GM12878 (cell line): ENCODE results near the gene GRK2. TPM values are rescaled to one million over a fixed set of nuclear protein-coding genes. Genes with fewer than 3 reads are reported as not detected.

Source experiments
- ATAC-seq: fragments of 200-7000 bp; cut with Tn5 transposase; 3 replicates; pipeline ENCODE4 v1.9.1; 2020; ENCODE audit warnings: mild to moderate bottlenecking, moderate library complexity
- BruUV-seq: library from RNA; stranded (reverse); fragments of 400-500 nt; replicated peaks from 2 replicates; lab custom pipeline; 2021; lab: Mats Ljungman, UMichigan
- CTCF ChIA-PET: fragments of 300-600 bp; sonication (Branson Sonifier 250); formaldehyde crosslinking; extraction: SDS; loops from one replicate; lab custom pipeline; 2021; ENCODE audit warnings: inconsistent platforms; lab: Yijun Ruan, JAX
- POLR2A ChIA-PET: fragments of 350-600 bp; formaldehyde crosslinking; extraction: SDS; loops from one replicate; lab custom pipeline; 2021; ENCODE audit warnings: inconsistent platforms; lab: Charles Lee
- RAD21 ChIA-PET: fragments of 300-600 bp; sonication (Branson Sonifier 250); formaldehyde crosslinking; loops from one replicate; lab custom pipeline; 2023; ENCODE audit warnings: antibody characterized with exemption; ENCODE audit not compliant: unreplicated experiment; lab: Charles Lee
- SMC1A ChIA-PET: fragments of 300-600 bp; sonication (Branson Sonifier 250); formaldehyde crosslinking; loops from one replicate; lab custom pipeline; 2023; ENCODE audit not compliant: unreplicated experiment, uncharacterized antibody; lab: Charles Lee
- DNase-seq: peaks from one replicate; pipeline ENCODE4 v3.0.0-alpha.2; 2011; ENCODE audit warnings: low read depth, low spot score
- FAIRE-seq: peaks from 3 replicates; lab custom pipeline; 2011; peaks lifted over from hg19 to GRCh38; lab: Jason Lieb, UNC
- H2AFZ ChIP-seq: 2 replicates; pipeline ENCODE4 v1.6.0; 2011; ENCODE audit warnings: low read depth, low read length, control low read depth; ENCODE audit not compliant: control insufficient read depth
- H3K27ac ChIP-seq: 2 replicates; pipeline ENCODE4 v1.5.1; 2011; ENCODE audit warnings: control low read depth; ENCODE audit not compliant: control insufficient read depth, insufficient read depth
- H3K27me3 ChIP-seq, 2 experiments: replicated peaks in 1 of 2; 2 replicates each; pipeline versions ENCODE4 v1.6.0 to v1.6.1; 2011; ENCODE audit warnings: low read length in 1 of 2; ENCODE audit not compliant: control insufficient read depth in 2 of 2, insufficient read depth in 2 of 2
- H3K36me3 ChIP-seq, 2 experiments: 2 replicates each; pipeline ENCODE4 v1.5.1; 2011; ENCODE audit warnings: low read length in 1 of 2; ENCODE audit not compliant: control insufficient read depth in 2 of 2, insufficient read depth in 2 of 2
- H3K4me1 ChIP-seq: 2 replicates; pipeline ENCODE4 v1.6.1; 2011; ENCODE audit warnings: mild to moderate bottlenecking, low read length, moderate library complexity, mixed read lengths; ENCODE audit not compliant: control insufficient read depth, insufficient read depth
- H3K4me2 ChIP-seq: 2 replicates; pipeline ENCODE4 v1.6.0; 2011; ENCODE audit warnings: control low read depth; ENCODE audit not compliant: control insufficient read depth, insufficient read depth
- H3K4me3 ChIP-seq: fragments of 200-600 bp; sonication (generic); 2 replicates; pipeline ENCODE4 v1.5.1; 2016
- H3K79me2 ChIP-seq: 2 replicates; pipeline ENCODE4 v1.6.0; 2011; ENCODE audit warnings: low read length; ENCODE audit not compliant: control insufficient read depth, insufficient read depth
- H3K9ac ChIP-seq: 2 replicates; pipeline ENCODE4 v1.8.0; 2011; ENCODE audit warnings: low read length, control low read depth, mixed read lengths; ENCODE audit not compliant: control insufficient read depth, insufficient read depth
- H3K9me3 ChIP-seq: replicated peaks from 3 replicates; pipeline ENCODE4 v1.5.1; 2011; ENCODE audit warnings: mild to moderate bottlenecking, low read length; ENCODE audit not compliant: control insufficient read depth, insufficient read depth
- H4K20me1 ChIP-seq: 2 replicates; pipeline ENCODE4 v1.6.0; 2011; ENCODE audit not compliant: control insufficient read depth, insufficient read depth
- MTA2 ChIP-seq: fragments of 450-650 bp; IDR thresholded peaks from 2 replicates; pipeline ENCODE4 v1.6.1; 2016; ENCODE audit warnings: low read depth, mild to moderate bottlenecking, moderate library complexity
- NFYA ChIP-seq: IDR thresholded peaks from 2 replicates; pipeline ENCODE4 v1.6.1; 2011; ENCODE audit warnings: low read depth, mild to moderate bottlenecking, low read length, improper control_type of control experiment, borderline replicate concordance
- NR2C2 ChIP-seq: IDR thresholded peaks from 2 replicates; pipeline ENCODE4 v1.6.1; 2011; ENCODE audit warnings: borderline replicate concordance, low read depth; ENCODE audit not compliant: control insufficient read depth, insufficient read length
- SMARCA5 ChIP-seq: fragments of 450-650 bp; IDR thresholded peaks from 2 replicates; pipeline ENCODE4 v1.6.1; 2017; ENCODE audit warnings: mild to moderate bottlenecking
- ZNF217 ChIP-seq: fragments of 450-650 bp; IDR thresholded peaks from 2 replicates; pipeline ENCODE4 v1.6.1; 2017; ENCODE audit warnings: antibody characterized with exemption, mild to moderate bottlenecking
- WGBS: methylation state at CpG from one replicate; pipeline ENCODE4 v1.1.6; 2016; ENCODE audit warnings: low lambda C conversion rate; ENCODE audit not compliant: insufficient replicate concordance, insufficient coverage; ENCODE audit errors: missing lambda C conversion rate; 5-methylcytosine and 5-hydroxymethylcytosine counted together
- in situ Hi-C: fragments of 300-500 bp; cut with MboI; formaldehyde crosslinking; loops from 9 replicates; pipeline ENCODE4 v1.14.3; 2018; ENCODE audit warnings: mixed read lengths
- intact Hi-C: fragments of 100-400 bp; cut with micrococcal nuclease; formaldehyde crosslinking; loops from one replicate; pipeline ENCODE4 v1.14.2; 2022; ENCODE audit not compliant: unreplicated experiment
- polyA plus RNA-seq, 11 experiments: library from polyadenylated mRNA; depleted of rRNA in 4 of 11; unstranded in 6 of 11; stranded (reverse) in 5 of 11; fragments of >200 nt; fragmentation: Nextera tagmentation in 4 of 11; fragmentation: Illumina TruSeq in 1 of 11; extraction: Ambion mirVana in 4 of 11; extraction: Trizol in 1 of 11; gene quantifications; 1 replicate in 1 of 11; 2 replicates in 10 of 11; pipeline versions ENCODE4 v1.2.1 to v1.2.3, GENCODE V29; 2011 to 2016; ENCODE audit warnings: inconsistent platforms in 2 of 11, missing spikeins in 2 of 11, low read depth in 1 of 11
- total RNA-seq, 4 experiments: library from RNA; depleted of rRNA in 3 of 4; stranded (reverse); fragments of >200 nt in 3 of 4; fragmentation: Illumina TruSeq in 1 of 4; extraction: Trizol in 1 of 4; gene quantifications; 2 replicates each; pipeline versions ENCODE4 v1.2.1 to v1.2.3, GENCODE V29; 2013 to 2021
- TF ChIP-seq, protein P1 (sequence below): fragments of 150-350 bp; IDR thresholded peaks from 2 replicates; pipeline ENCODE4 v1.6.1; 2016; ENCODE audit warnings: low read depth, low read length
- TF ChIP-seq, protein P2 (sequence below): IDR thresholded peaks from 2 replicates; pipeline ENCODE4 v1.6.1; 2012; ENCODE audit warnings: mild to moderate bottlenecking, low read depth, low read length
- TF ChIP-seq, protein P3 (sequence below): IDR thresholded peaks from 2 replicates; pipeline ENCODE4 v1.6.1; 2012; ENCODE audit warnings: low read depth, low read length, improper control_type of control experiment

GRK2 gene
- total and polyA plus RNA-seq, 10 of the 15 experiments (the other 5 are each of a cell fraction or from before 2014, with no cell fraction given), result 1.0 to 160 (median 66.1) TPM

DNA sequence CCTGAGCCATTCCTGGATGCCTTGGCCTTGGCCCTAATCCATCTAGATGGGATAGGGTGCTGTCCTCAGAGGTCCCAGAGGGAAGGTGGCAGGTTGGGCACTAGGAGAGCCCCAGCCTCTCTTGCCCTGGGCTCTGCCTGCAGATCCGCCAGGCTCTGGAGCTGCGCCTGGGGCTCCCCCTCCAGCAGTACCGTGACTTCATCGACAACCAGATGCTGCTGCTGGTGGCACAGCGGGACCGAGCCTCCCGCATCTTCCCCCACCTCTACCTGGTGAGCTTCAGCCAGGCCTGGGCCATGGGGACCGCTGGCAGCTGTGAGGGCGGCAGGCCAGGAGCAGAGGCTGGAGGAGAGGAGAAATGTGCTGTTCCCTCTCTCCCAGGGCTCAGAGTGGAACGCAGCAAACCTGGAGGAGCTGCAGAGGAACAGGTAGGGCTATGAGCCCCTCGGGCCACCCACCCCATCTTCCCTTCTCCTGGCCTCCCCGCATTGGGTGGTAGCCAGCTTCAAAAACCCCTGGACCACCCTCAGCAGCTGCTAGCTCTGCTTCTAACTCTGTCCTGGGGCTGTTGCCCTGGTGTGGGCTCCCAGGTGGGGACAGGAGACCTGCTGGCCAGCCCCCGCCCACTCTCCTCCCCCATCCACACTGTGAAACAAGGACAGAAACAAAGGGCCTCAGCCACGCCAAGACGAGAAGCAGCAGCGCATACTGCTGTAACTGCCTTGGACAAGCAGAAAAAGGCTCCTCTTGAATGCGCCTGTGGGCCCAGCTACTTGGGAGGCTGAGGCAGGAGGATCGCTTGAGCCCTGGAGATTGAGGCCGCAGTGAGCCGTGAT, 42.0 kb downstream of the GRK2 start:
- FAIRE-seq (no peak), ATAC-seq (no peak), DNase-seq (no peak)
- Histone ChIP-seq H3K27me3 (no peaks in the 10 kb centered on the region), H4K20me1 (no peaks in the 10 kb centered on the region), H3K9me3 (no peaks in the 10 kb centered on the region), H3K4me3 (no peak overlapping the region), H2AFZ (no peak overlapping the region), H3K4me1 (no peaks in the 10 kb centered on the region), H3K79me2 (no peaks in the 10 kb centered on the region), H3K9ac (no peak overlapping the region), H3K27ac (no peak overlapping the region), H3K36me3 (no peaks in the 10 kb centered on the region), H3K4me2 (no peak overlapping the region)
- ChIA-PET SMC1A (interaction anchor here (1.2 kb wide), 1 partner anchor 43 kb away, joined by 3 read pairs; no protein-coding TSS in a partner anchor), RAD21 (no interaction called here), CTCF (interaction anchor here (0.6 to 1.3 kb wide), 3 partner anchors 9 to 11 kb away, joined by 4 read pairs; no protein-coding TSS in a partner anchor), POLR2A (no interaction called here)
- intact Hi-C loops (no loop called here), in situ Hi-C loops (no loop called here)
- TF ChIP-seq, protein P1, sequence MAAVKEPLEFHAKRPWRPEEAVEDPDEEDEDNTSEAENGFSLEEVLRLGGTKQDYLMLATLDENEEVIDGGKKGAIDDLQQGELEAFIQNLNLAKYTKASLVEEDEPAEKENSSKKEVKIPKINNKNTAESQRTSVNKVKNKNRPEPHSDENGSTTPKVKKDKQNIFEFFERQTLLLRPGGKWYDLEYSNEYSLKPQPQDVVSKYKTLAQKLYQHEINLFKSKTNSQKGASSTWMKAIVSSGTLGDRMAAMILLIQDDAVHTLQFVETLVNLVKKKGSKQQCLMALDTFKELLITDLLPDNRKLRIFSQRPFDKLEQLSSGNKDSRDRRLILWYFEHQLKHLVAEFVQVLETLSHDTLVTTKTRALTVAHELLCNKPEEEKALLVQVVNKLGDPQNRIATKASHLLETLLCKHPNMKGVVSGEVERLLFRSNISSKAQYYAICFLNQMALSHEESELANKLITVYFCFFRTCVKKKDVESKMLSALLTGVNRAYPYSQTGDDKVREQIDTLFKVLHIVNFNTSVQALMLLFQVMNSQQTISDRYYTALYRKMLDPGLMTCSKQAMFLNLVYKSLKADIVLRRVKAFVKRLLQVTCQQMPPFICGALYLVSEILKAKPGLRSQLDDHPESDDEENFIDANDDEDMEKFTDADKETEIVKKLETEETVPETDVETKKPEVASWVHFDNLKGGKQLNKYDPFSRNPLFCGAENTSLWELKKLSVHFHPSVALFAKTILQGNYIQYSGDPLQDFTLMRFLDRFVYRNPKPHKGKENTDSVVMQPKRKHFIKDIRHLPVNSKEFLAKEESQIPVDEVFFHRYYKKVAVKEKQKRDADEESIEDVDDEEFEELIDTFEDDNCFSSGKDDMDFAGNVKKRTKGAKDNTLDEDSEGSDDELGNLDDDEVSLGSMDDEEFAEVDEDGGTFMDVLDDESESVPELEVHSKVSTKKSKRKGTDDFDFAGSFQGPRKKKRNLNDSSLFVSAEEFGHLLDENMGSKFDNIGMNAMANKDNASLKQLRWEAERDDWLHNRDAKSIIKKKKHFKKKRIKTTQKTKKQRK, result no peak
- TF ChIP-seq ZNF217 (no peak), NR2C2 (no peak), NFYA (no peak), SMARCA5 (no peak), MTA2 (no peak)
- TF ChIP-seq, protein P2, sequence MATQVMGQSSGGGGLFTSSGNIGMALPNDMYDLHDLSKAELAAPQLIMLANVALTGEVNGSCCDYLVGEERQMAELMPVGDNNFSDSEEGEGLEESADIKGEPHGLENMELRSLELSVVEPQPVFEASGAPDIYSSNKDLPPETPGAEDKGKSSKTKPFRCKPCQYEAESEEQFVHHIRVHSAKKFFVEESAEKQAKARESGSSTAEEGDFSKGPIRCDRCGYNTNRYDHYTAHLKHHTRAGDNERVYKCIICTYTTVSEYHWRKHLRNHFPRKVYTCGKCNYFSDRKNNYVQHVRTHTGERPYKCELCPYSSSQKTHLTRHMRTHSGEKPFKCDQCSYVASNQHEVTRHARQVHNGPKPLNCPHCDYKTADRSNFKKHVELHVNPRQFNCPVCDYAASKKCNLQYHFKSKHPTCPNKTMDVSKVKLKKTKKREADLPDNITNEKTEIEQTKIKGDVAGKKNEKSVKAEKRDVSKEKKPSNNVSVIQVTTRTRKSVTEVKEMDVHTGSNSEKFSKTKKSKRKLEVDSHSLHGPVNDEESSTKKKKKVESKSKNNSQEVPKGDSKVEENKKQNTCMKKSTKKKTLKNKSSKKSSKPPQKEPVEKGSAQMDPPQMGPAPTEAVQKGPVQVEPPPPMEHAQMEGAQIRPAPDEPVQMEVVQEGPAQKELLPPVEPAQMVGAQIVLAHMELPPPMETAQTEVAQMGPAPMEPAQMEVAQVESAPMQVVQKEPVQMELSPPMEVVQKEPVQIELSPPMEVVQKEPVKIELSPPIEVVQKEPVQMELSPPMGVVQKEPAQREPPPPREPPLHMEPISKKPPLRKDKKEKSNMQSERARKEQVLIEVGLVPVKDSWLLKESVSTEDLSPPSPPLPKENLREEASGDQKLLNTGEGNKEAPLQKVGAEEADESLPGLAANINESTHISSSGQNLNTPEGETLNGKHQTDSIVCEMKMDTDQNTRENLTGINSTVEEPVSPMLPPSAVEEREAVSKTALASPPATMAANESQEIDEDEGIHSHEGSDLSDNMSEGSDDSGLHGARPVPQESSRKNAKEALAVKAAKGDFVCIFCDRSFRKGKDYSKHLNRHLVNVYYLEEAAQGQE, result no peak
- TF ChIP-seq, protein P3, sequence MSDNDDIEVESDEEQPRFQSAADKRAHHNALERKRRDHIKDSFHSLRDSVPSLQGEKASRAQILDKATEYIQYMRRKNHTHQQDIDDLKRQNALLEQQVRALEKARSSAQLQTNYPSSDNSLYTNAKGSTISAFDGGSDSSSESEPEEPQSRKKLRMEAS, result no peak
- WGBS, result 82% methylated on average over 20 of the region's 20 CpGs
- no TSS peak for BruUV-seq
